GF-D8 (cell line): Measurements from ENCODE around the gene ACAD11.

Experiments used
- DNase-seq: peaks from one replicate; lab custom pipeline; 2025; lab: John Stamatoyannopoulos, UW

Gene ACAD11, protein sequence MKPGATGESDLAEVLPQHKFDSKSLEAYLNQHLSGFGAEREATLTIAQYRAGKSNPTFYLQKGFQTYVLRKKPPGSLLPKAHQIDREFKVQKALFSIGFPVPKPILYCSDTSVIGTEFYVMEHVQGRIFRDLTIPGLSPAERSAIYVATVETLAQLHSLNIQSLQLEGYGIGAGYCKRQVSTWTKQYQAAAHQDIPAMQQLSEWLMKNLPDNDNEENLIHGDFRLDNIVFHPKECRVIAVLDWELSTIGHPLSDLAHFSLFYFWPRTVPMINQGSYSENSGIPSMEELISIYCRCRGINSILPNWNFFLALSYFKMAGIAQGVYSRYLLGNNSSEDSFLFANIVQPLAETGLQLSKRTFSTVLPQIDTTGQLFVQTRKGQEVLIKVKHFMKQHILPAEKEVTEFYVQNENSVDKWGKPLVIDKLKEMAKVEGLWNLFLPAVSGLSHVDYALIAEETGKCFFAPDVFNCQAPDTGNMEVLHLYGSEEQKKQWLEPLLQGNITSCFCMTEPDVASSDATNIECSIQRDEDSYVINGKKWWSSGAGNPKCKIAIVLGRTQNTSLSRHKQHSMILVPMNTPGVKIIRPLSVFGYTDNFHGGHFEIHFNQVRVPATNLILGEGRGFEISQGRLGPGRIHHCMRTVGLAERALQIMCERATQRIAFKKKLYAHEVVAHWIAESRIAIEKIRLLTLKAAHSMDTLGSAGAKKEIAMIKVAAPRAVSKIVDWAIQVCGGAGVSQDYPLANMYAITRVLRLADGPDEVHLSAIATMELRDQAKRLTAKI

DNA sequence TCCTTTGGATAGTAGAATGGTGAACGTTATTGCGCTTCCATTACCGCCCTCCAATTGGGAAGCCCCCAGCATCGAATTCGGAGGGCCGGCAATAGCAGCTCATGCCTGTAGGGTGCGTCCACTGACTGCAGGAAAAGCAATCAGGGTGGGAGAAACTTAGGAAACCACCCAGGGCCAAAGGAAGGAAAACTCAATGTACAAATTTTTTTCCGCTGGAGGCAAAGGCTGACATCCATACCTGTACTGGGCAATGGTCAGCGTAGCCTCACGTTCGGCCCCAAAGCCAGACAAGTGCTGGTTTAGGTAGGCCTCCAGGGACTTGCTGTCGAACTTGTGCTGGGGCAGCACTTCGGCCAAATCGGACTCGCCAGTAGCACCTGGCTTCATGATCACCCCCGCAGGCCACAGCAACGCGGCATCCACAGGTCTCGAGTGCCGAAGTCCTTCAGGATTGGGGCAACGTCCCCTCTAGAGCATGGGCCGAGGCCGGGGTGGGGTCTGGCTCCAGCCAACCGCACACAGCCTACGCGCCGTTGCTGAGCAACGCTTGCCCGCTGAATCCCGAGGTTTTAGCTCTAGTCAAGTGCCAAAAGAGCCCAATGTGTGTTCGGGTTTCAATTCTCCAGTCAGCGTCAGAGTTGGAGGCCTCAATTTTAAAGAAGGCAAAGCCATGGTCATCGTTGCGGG lies at the start of gene ACAD11:
ACAD11 (minus strand) TSS at position 445 of the 687 bp plus-strand sequence; CDS start at position 387, 58 bp downstream.
- peak; percentile 39 for DNase-seq

DNA sequence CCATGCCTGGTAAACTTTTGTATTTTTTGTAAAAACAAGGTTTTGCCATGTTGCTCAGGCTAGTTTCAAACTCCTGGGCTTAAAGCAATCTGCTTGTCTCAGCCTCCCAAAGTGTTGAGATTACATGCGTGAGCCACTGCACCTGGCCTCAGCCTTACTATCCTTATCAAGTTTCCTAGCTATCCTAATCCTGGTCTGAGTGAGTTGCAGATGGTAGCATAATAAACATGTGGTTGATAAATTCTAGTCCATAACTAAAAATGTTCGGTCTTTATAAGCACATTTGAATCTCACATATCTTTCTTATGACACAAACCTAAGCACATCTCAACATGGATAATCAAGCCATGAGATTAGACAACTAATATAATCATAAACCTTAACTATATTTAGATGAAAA lies 44.1 kb upstream of the ACAD11 start:
- DNase-seq: no peak

DNA sequence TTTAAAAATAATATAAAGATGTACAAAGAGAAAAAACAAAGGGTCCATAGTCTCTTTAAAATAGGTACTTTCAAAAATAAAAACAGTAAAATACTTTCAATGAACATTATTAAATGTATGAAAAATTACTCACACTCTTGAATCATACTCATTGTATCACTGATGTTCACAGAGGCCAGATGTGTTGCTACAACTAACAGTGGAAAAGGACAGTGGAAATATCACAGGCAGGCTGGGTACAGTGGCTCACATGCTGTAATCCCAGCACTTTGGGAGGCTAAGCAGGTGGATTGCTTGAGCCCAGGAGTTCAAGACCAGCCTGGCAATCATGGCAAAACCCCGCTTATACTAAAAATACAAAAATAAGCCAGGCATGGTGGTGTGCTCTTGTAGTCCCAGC lies 35.8 kb upstream of the ACAD11 start:
- DNase-seq: no peak

DNA sequence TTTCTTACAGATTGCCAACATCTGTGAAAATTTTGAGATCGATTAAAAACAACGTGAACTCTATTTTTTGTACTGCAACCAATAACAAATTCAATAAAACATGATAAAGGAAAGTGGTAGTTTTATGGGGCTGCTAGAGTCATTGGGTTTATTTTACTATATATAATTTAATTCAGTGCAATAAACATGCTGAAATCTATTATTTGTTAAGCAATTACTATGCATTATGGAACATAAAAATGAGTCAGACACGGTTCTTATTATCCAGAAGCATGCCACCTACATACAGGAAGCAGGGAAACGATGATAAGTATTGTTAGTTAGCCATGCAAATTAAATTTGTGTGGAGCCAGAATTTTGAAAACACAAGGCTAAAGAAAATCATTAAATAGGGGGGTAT lies 35.4 kb upstream of the ACAD11 start:
- no peak for DNase-seq

DNA sequence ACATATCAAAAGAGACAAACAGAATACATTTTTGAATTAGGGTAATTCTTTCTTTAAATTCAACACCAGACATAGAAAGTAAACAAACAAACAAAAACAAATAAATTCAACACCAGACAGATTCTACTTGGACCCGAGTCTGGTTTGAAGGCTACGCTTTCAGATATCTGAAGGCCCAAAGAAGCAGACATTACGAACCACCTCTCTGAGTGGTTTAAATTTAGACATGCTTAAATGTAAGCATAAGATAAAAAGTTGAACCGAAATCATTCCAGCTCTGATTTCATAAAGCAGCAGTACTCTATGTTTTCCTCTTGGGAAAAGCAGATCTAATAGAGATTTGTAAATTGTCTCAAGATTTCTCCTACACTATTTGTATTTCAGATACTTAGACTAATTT lies 30.4 kb upstream of the ACAD11 start:
- DNase-seq: no peak

DNA sequence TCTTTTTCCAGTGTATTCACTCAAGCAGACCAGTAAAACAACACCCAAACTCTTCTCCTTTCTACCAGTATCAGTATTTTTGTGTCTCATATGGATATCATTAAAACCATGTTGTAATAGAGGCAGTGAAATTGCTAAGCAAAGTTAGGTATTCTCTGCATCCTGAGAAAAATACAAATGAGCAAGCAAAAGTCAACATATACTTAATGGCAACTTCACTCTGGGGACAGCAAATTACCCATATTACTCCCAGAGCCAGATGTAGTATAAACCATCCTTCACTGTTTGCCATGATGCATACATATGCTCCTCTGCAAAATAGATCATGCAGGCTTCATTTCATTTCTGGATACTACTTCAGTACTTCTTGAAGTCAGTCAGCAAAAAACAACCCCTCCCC lies 22.6 kb upstream of the ACAD11 start:
- no peak for DNase-seq

DNA sequence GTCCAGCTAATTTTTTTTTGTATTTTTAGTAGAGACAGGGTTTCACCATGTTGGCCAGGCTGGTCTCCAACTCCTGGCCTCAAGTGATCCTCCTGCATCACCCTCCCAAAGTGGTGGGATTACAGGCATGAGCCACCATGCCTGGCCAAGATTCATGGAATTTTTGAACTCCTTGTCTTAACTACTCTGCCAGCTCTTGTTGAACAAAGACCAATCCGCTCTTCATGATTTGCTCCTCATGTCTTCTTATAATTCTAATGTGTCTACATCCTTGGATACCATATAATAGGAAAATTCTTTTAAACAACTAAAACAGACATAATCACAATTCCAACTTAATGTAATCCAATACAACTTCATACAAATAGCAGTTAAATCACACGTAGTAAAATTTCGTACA lies 21.8 kb upstream of the ACAD11 start:
- no peak for DNase-seq

DNA sequence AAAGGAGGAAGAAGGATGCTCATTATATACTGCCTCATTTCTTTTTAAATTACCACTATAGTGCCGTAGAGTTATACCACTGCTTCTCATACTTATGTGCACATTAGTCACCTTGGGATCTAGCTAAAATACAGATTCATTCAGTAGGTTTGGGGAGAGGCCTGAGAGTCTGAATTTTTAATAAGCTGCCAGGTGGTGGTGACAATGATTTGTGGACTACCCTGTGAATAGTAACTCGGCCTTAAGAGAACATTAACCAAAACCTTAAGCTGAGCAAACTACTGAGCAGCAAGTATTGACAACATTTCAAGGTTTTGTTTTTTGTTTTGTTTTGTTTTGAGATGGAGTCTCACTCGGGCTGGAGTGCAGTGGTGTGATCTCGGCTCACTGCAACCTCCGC lies 20.3 kb upstream of the ACAD11 start:
- DNase-seq: no peak

DNA sequence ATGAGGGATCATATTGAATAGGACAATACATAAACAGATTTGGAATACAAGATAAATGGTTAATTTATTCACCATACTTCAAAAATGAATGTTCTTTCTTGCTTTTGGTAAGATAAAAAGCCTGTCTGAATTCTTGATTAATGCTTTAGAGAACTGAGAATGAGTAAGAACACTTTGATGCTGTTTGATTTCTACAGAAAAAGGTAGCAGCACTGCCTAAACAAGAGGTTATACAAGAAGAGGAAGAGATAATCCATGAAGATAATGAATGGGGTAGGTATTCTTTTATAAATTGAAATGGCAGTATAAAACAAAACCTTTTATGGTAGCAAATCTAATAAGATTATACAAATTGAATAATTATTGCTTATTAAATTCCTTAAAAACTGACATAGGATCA lies 15.8 kb upstream of the ACAD11 start:
- no peak for DNase-seq

DNA sequence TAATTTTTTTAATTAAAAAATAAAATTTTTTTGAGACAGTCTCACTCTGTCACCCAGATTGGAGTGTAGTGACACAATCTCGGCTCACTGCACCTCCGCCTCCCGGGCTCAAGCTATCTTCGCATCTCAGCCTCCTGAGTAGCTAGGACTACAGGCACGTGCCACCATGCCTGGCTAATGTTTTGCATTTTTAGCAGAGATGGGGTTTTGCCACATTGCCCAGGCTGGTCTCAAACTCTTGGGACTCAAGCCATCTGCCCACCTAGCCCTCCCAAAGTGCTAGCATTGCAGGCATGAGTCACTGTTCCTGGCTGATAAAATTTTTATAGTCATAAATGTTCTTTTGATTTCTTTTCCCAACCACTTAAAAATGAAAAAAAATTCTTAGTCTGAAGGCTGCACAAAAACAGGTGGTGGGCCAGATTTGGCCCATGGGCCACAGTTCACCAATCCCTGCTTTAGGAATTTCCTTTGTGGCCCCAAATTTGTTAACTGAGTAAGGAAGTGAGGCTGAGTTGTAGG lies 9.7 kb upstream of the ACAD11 start:
- DNase-seq: no peak

DNA sequence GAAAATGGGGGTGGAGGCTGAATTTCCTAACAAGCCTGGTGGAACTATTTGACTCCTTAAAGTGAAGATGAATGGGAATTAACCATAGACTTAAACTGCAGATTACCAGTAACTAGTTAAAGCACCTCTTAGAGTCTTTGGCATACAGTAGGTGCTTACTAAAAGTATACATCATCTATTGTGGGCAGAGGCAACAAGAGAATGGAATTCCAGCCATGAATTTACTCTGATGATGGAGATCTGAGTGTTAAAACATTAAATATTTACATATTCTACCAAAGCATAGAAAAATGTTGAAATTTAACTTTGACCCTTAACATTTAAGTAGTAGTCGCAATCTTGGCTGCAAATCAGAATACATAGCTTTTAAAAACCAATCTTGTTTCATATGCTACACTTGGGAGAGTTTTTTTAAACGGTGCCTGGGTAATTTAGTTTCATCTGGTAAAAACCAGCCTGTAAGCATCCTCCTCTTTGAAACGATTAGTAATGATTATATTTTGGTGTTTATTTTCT lies 5.7 kb upstream of the ACAD11 start:
- DNase-seq: no peak

DNA sequence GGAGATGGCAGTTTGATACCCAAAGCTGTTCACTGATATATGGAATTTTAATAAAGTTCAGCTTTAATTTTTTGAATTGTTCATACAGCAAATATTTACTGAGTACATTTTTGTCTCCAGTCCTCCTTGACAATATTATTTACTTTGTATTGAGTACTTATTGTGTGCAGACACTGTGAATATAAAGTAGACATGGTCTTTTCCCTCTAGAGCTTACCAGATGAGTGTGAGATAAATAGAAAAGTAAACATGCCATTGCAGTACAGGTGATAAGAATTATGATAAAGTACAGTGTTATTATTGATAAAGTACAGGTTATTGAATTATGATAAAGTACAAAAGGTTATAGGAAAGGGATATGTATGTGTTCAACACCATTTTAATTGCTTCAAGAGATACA lies 2.6 kb upstream of the ACAD11 start:
- no peak for DNase-seq

DNA sequence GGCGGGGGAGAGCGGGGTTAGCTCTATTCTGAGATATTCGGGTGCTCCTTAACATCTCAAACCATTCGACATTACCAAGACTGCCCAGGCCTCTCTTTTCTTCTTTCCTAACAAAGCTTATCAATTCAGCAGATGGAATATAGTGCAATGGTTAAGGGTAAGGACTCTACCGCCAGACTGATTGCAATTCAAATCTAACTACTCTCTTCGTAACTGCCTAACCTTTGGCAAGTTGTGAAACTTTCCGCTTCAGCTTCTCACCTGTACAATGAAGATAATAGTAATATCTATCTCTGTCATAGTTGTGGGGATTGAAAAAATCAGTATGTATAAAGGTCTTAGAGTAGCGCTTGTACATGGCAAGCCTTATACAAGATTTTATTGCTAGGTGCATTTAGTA lies 1.5 kb upstream of the ACAD11 start:
- no peak for DNase-seq

DNA sequence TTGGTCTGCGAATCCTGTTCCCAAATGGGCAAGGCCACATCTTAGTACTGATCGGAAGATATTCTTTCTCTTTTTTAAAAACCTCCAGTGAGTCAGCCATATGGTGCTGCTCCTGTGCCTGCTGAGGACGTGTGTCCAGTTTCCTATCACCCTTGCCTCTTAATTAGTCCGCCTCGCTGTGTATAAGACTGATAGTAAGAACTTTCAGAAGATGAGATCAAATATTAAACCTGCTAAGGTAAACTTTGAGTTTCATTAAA lies 1.1 kb upstream of the ACAD11 start:
- no peak for DNase-seq

DNA sequence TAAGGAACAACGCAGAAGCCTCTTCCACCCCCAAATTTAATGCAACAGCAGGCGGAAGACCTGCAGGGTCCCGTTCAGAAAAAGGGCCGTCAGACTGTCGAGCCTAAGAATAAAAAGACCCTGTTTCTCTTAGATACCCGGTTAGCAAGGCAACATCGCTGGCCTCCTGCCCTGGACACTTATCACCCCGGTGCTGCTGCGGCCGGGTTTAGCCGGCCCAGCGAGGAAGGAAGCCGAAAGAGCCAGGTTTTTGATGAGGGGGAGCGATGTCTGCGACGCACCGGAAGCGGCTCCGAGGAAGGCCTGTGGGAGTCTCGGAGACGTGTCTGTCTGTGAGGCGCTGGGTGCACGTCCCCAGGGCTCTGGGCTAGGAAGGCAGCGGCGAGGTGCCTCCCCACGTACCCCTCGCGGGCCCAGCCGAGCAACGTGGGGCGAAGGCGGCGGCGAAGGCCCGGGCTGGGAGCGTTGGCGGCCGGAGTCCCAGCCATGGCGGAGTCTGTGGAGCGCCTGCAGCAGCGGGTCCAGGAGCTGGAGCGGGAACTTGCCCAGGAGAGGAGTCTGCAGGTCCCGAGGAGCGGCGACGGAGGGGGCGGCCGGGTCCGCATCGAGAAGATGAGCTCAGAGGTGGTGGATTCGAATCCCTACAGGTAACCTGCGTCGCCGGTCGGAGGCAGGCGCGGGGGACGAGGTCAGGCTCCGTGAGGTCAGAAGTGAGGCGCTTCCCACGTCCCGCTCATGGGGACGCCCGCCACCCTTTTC lies 622 bp upstream of the ACAD11 start, which contains the start of gene UBA5:
UBA5 (plus strand) TSS at position 278 of the 759 bp plus-strand sequence; CDS start at position 487, 209 bp downstream.
- DNase-seq: peak; percentile 39

DNA sequence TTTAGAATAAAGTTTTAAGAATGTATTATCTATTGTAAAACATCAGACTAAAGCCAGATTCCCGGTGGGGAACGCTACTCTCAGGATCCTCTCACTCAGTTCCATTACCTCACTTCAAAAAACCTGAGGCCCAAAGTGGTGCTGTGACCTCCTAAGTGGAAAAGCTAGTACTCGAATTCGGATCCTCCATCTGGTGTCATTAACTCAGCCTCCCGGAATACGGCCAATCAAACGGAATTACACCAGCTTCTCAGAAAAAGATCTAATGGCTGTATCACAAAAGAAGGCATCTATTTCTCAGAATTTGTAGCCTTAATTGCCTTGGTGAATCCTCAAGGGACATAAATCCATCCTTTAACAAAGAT lies 627 bp downstream of the ACAD11 start:
- no peak for DNase-seq

DNA sequence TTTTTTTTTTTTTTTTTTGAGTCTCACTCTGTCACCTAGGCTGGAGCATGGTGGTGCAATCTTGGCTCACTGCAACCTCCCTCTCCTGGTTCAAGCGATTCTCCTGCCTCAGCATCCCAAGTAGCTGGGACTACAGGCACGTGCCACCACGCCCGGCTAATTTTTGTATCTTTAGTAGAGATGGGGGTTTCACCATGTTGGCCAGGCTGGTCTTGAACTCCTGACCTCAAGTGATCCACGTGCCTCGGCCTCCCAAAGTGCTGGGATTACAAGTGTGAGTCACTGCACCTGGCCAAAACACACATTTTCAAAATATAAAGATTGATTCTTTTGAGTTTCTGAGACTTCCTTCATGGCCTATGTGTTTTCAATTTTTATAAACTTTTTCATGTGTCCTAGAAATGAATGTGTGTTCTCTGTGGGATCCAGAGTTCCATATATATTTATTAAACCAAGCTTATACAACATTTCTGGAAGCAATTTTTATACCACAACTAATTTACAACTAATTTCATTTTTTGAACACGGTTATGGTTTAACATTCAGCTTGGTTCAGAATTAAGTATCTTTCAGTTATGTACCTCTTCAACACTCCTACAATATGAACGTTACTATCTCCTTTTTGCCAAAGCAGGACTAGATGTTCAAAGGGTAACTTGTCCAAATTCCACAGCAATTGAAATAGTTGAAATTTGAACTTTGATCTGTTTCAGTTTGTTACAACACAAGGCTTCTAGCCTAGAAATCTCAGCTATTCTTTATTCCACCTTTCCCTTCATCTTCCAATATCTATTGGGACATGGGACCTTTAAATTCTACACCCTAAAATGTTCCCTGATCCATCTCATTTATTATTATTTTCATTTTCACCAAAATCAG lies 1.5 kb downstream of the ACAD11 start:
- DNase-seq: no peak

DNA sequence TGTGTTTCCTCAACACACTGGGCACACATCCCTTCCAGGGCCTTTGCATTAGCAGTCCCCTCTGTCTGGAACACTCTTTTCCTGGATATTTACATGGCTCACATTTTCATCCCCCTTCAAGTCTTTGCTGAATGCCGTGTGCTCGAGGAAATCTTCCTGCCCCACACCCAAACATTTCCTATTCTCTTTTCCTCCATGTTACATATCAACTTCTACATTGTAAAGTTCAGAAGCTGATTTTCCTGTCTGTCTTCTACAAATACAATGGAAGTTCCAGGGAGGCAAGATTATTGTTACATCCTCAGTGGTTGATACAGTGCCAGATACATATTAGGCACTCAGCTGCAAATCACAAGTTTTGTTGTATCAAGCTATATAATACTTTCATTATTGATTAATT lies 4.1 kb downstream of the ACAD11 start:
- DNase-seq: no peak

DNA sequence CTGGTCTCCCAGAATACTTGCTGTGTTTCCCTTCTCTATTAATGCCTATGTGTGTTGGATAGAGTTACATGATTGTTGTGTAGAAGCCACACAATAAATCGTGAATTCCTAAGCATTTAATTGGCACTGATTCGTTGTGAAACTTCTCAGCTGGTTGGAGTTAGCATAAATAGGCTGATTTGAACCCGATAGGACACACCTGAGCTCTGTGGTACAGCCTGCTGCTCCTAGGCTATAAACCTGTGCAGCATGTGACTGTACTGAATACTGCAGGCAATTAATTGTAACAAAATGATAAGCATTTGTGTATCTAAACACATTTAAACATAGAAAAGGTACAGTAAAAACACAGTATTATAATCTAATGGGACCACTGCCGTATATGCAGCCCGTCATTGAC lies 4.9 kb downstream of the ACAD11 start:
- DNase-seq: no peak

DNA sequence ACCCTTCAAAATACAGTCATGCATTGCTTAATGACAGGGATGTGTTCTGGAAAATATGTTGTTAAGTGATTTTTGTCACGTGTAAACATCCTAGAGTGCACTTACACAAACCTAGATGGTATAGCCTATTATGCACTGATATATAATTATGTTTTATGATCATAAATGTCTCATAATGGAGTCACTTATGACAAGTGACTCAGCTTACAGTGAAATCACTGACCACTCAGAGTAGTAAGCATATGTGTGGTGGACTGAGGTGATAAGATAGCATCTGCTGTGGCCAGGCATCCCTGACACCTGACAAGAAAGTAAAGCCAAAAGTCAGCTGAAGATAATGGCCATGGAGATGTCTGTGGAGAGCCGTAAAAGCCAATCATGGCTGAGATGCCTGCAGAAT lies 5.4 kb downstream of the ACAD11 start:
- no peak for DNase-seq
